C4-2B (cell line): ENCODE data around the gene PBX4.

Experiments used
- CTCF ChIP-seq: fragments of 450-650 bp; conservative IDR thresholded peaks from 2 replicates; pipeline ENCODE4 v1.5.1; 2017; ENCODE audit warnings: mild to moderate bottlenecking
- ZFX ChIP-seq: fragments of 450-650 bp; IDR thresholded peaks from 2 replicates; pipeline ENCODE4 v1.6.1; 2017

- TF ChIP-seq CTCF: no peak
- no peak for TF ChIP-seq ZFX
Observed at GRCh38 chr19:19594381-19594780, 24.1 kb downstream of the PBX4 start.
